GM12878 (cell line): ENCODE data around the gene ASIC4. TPM values are rescaled to one million over a fixed set of nuclear protein-coding genes. Genes with fewer than 3 reads are reported as not detected.

Source experiments
- ATAC-seq: fragments of 200-7000 bp; cut with Tn5 transposase; 3 replicates; pipeline ENCODE4 v1.9.1; 2020; ENCODE audit warnings: mild to moderate bottlenecking, moderate library complexity
- BruUV-seq: library from RNA; stranded (reverse); fragments of 400-500 nt; replicated peaks from 2 replicates; lab custom pipeline; 2021; lab: Mats Ljungman, UMichigan
- CTCF ChIA-PET: fragments of 300-600 bp; sonication (Branson Sonifier 250); formaldehyde crosslinking; extraction: SDS; loops from one replicate; lab custom pipeline; 2021; ENCODE audit warnings: inconsistent platforms; lab: Yijun Ruan, JAX
- POLR2A ChIA-PET: fragments of 350-600 bp; formaldehyde crosslinking; extraction: SDS; loops from one replicate; lab custom pipeline; 2021; ENCODE audit warnings: inconsistent platforms; lab: Charles Lee
- RAD21 ChIA-PET: fragments of 300-600 bp; sonication (Branson Sonifier 250); formaldehyde crosslinking; loops from one replicate; lab custom pipeline; 2023; ENCODE audit warnings: antibody characterized with exemption; ENCODE audit not compliant: unreplicated experiment; lab: Charles Lee
- SMC1A ChIA-PET: fragments of 300-600 bp; sonication (Branson Sonifier 250); formaldehyde crosslinking; loops from one replicate; lab custom pipeline; 2023; ENCODE audit not compliant: unreplicated experiment, uncharacterized antibody; lab: Charles Lee
- DNase-seq: peaks from one replicate; pipeline ENCODE4 v3.0.0-alpha.2; 2011; ENCODE audit warnings: low read depth, low spot score
- FAIRE-seq: peaks from 3 replicates; lab custom pipeline; 2011; peaks lifted over from hg19 to GRCh38; lab: Jason Lieb, UNC
- H2AFZ ChIP-seq: 2 replicates; pipeline ENCODE4 v1.6.0; 2011; ENCODE audit warnings: low read depth, low read length, control low read depth; ENCODE audit not compliant: control insufficient read depth
- H3K27ac ChIP-seq: 2 replicates; pipeline ENCODE4 v1.5.1; 2011; ENCODE audit warnings: control low read depth; ENCODE audit not compliant: control insufficient read depth, insufficient read depth
- H3K27me3 ChIP-seq, 2 experiments: replicated peaks in 1 of 2; 2 replicates each; pipeline versions ENCODE4 v1.6.0 to v1.6.1; 2011; ENCODE audit warnings: low read length in 1 of 2; ENCODE audit not compliant: control insufficient read depth in 2 of 2, insufficient read depth in 2 of 2
- H3K36me3 ChIP-seq, 2 experiments: 2 replicates each; pipeline ENCODE4 v1.5.1; 2011; ENCODE audit warnings: low read length in 1 of 2; ENCODE audit not compliant: control insufficient read depth in 2 of 2, insufficient read depth in 2 of 2
- H3K4me1 ChIP-seq: 2 replicates; pipeline ENCODE4 v1.6.1; 2011; ENCODE audit warnings: mild to moderate bottlenecking, low read length, moderate library complexity, mixed read lengths; ENCODE audit not compliant: control insufficient read depth, insufficient read depth
- H3K4me2 ChIP-seq: 2 replicates; pipeline ENCODE4 v1.6.0; 2011; ENCODE audit warnings: control low read depth; ENCODE audit not compliant: control insufficient read depth, insufficient read depth
- H3K4me3 ChIP-seq: fragments of 200-600 bp; sonication (generic); 2 replicates; pipeline ENCODE4 v1.5.1; 2016
- H3K79me2 ChIP-seq: 2 replicates; pipeline ENCODE4 v1.6.0; 2011; ENCODE audit warnings: low read length; ENCODE audit not compliant: control insufficient read depth, insufficient read depth
- H3K9ac ChIP-seq: 2 replicates; pipeline ENCODE4 v1.8.0; 2011; ENCODE audit warnings: low read length, control low read depth, mixed read lengths; ENCODE audit not compliant: control insufficient read depth, insufficient read depth
- H3K9me3 ChIP-seq: replicated peaks from 3 replicates; pipeline ENCODE4 v1.5.1; 2011; ENCODE audit warnings: mild to moderate bottlenecking, low read length; ENCODE audit not compliant: control insufficient read depth, insufficient read depth
- H4K20me1 ChIP-seq: 2 replicates; pipeline ENCODE4 v1.6.0; 2011; ENCODE audit not compliant: control insufficient read depth, insufficient read depth
- BACH1 ChIP-seq: fragments of 450-650 bp; IDR thresholded peaks from 2 replicates; pipeline ENCODE4 v1.6.1; 2017; ENCODE audit warnings: mild to moderate bottlenecking, borderline replicate concordance
- HDAC2 ChIP-seq: fragments of 200-600 bp; sonication (generic); IDR thresholded peaks from 2 replicates; pipeline ENCODE4 v1.6.1; 2017
- LARP7 ChIP-seq: fragments of 450-650 bp; IDR thresholded peaks from 2 replicates; pipeline ENCODE4 v1.6.1; 2017; ENCODE audit warnings: mild to moderate bottlenecking
- RAD21 ChIP-seq: IDR thresholded peaks from 2 replicates; pipeline ENCODE4 v1.6.1; 2011; ENCODE audit warnings: mild to moderate bottlenecking, low read depth, low read length, moderate library complexity; ENCODE audit not compliant: insufficient read depth
- ZSCAN29 ChIP-seq: fragments of 450-650 bp; IDR thresholded peaks from 2 replicates; pipeline ENCODE4 v1.6.1; 2017; ENCODE audit warnings: mild to moderate bottlenecking, moderate library complexity
- WGBS: methylation state at CpG from one replicate; pipeline ENCODE4 v1.1.6; 2016; ENCODE audit warnings: low lambda C conversion rate; ENCODE audit not compliant: insufficient replicate concordance, insufficient coverage; ENCODE audit errors: missing lambda C conversion rate; 5-methylcytosine and 5-hydroxymethylcytosine counted together
- in situ Hi-C: fragments of 300-500 bp; cut with MboI; formaldehyde crosslinking; loops from 9 replicates; pipeline ENCODE4 v1.14.3; 2018; ENCODE audit warnings: mixed read lengths
- intact Hi-C: fragments of 100-400 bp; cut with micrococcal nuclease; formaldehyde crosslinking; loops from one replicate; pipeline ENCODE4 v1.14.2; 2022; ENCODE audit not compliant: unreplicated experiment
- polyA plus RNA-seq, 11 experiments: library from polyadenylated mRNA; depleted of rRNA in 4 of 11; unstranded in 6 of 11; stranded (reverse) in 5 of 11; fragments of >200 nt; fragmentation: Nextera tagmentation in 4 of 11; fragmentation: Illumina TruSeq in 1 of 11; extraction: Ambion mirVana in 4 of 11; extraction: Trizol in 1 of 11; gene quantifications; 1 replicate in 1 of 11; 2 replicates in 10 of 11; pipeline versions ENCODE4 v1.2.1 to v1.2.3, GENCODE V29; 2011 to 2016; ENCODE audit warnings: inconsistent platforms in 2 of 11, missing spikeins in 2 of 11, low read depth in 1 of 11
- total RNA-seq, 4 experiments: library from RNA; depleted of rRNA in 3 of 4; stranded (reverse); fragments of >200 nt in 3 of 4; fragmentation: Illumina TruSeq in 1 of 4; extraction: Trizol in 1 of 4; gene quantifications; 2 replicates each; pipeline versions ENCODE4 v1.2.1 to v1.2.3, GENCODE V29; 2013 to 2021
- TF ChIP-seq, protein P1 (sequence below): fragments of 450-650 bp; IDR thresholded peaks from 2 replicates; pipeline ENCODE4 v1.6.1; 2017; ENCODE audit warnings: borderline replicate concordance

Gene ASIC4
- total and polyA plus RNA-seq, 10 of the 15 experiments (the other 5 are each of a cell fraction or from before 2014, with no cell fraction given), result 0.01 TPM; not detected in 9

DNA sequence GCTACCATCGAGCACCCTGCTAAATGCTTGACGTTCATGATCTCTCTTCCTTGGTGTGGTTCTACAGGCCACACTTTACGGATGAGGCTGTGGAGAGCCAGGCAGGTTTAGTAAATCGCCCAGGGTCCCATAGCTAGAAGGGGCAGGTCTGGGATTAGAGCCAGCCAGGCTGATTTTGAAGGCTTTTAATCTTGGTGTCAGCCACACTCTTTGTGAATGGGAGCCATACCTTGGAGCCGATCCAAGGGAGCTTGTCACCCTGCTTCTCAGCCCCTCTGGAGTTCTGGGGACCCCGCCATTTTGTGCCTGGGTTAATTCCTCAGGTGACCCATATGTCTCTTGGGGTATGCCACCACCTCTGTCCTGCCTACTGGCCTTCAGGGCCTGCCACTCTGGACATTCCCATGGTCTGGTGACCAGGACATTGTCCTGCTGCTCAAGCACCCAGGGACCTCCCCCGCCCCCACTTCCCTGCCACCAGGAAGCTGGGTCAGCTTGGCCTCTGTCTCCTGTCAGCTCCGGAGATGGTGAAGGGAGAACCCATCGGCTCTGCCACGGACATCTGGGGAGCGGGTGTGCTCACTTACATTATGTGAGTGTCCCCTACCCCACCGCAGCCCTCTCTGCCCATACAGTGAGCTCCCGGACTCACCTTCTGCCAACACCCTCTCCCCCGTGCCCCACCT is 22.9 kb upstream of the ASIC4 start:
- Histone ChIP-seq H3K4me1 (peaks cover 3% of the 10 kb centered on the region; the same call in 1 of the 2 replicates), H4K20me1 (no peaks in the 10 kb centered on the region), H3K4me2 (no peak overlapping the region), H3K9ac (no peak overlapping the region), H3K79me2 (no peaks in the 10 kb centered on the region), H3K4me3 (no peak overlapping the region), H2AFZ (no peak overlapping the region), H3K27ac (no peak overlapping the region), H3K9me3 (no peaks in the 10 kb centered on the region), H3K27me3 (peaks cover 10 to 15% of the 10 kb centered on the region in 2 experiments), H3K36me3 (no peaks in the 10 kb centered on the region)
- in situ Hi-C loops (no loop called here), intact Hi-C loops (no loop called here)
- SMC1A ChIA-PET, result interaction anchor here (0.9 to 1.2 kb wide), 2 partner anchors 36 to 39 kb away, joined by 3 to 4 read pairs; no protein-coding TSS in a partner anchor
- CTCF ChIA-PET, result interaction anchor here (1.1 to 11.4 kb wide), 3 partner anchors 9 to 89 kb away, joined by 3 to 224 read pairs (median 9); no protein-coding TSS in a partner anchor
- no TSS peak for BruUV-seq
- WGBS, result 16% methylated on average over 14 of the region's 14 CpGs
- ATAC-seq, result no peak
- RAD21 ChIA-PET, result interaction anchor here (0.6 to 1.2 kb wide), 2 partner anchors 28 to 38 kb away, joined by 4 to 5 read pairs; no protein-coding TSS in a partner anchor
- TF ChIP-seq LARP7, result no peak
- TF ChIP-seq RAD21, result no peak
- no peak for TF ChIP-seq BACH1
- TF ChIP-seq HDAC2, result no peak
- TF ChIP-seq, protein P1, sequence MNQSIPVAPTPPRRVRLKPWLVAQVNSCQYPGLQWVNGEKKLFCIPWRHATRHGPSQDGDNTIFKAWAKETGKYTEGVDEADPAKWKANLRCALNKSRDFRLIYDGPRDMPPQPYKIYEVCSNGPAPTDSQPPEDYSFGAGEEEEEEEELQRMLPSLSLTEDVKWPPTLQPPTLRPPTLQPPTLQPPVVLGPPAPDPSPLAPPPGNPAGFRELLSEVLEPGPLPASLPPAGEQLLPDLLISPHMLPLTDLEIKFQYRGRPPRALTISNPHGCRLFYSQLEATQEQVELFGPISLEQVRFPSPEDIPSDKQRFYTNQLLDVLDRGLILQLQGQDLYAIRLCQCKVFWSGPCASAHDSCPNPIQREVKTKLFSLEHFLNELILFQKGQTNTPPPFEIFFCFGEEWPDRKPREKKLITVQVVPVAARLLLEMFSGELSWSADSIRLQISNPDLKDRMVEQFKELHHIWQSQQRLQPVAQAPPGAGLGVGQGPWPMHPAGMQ, result no peak
- no peak for TF ChIP-seq ZSCAN29
- POLR2A ChIA-PET, result no interaction called here
- no peak for FAIRE-seq
- no peak for DNase-seq
